Nephron (organoid): Measurements from ENCODE around the gene GLYATL2.

Experiments used
- H3K27ac Mint-ChIP-seq, 3 experiments: 2 replicates each; pipeline ENCODE4 v1.8.0; 2020; ENCODE audit warnings: mixed read lengths in 3 of 3, mild to moderate bottlenecking in 2 of 3, moderate library complexity in 1 of 3
- H3K27me3 Mint-ChIP-seq: 2 replicates; pipeline ENCODE4 v1.8.0; 2021; ENCODE audit warnings: low read depth, mild to moderate bottlenecking, moderate library complexity, mixed read lengths
- H3K36me3 Mint-ChIP-seq: 2 replicates; pipeline ENCODE4 v1.8.0; 2020; ENCODE audit warnings: low read depth, mixed read lengths
- H3K4me1 Mint-ChIP-seq: 2 replicates; pipeline ENCODE4 v1.8.0; 2020; ENCODE audit warnings: mixed read lengths
- H3K4me3 Mint-ChIP-seq, 3 experiments: 2 replicates each; pipeline ENCODE4 v1.8.0; 2020; ENCODE audit warnings: mild to moderate bottlenecking in 3 of 3, mixed read lengths in 3 of 3, moderate library complexity in 2 of 3
- H3K9me3 Mint-ChIP-seq: 2 replicates; pipeline ENCODE4 v1.8.0; 2020; ENCODE audit warnings: mixed read lengths
- TF ChIP-seq, protein P1 (sequence below), 3 experiments: fragments of 200-600 bp; sonication (generic); IDR thresholded peaks; one replicate each; pipeline ENCODE4 v1.5.0; 2021; ENCODE audit warnings: antibody characterized with exemption in 3 of 3; ENCODE audit not compliant: unreplicated experiment in 3 of 3

GLYATL2 gene

GRCh38 chr11:58867556-58867955, 23.1 kb upstream of the GLYATL2 start:
- Mint-ChIP-seq H3K27me3 (no peaks in the 10 kb centered on the region), H3K27ac (no peak overlapping the region), H3K36me3 (no peaks in the 10 kb centered on the region), H3K4me3 (no peak overlapping the region), H3K9me3 (peaks cover 28% of the 10 kb centered on the region), H3K4me1 (no peaks in the 10 kb centered on the region)
- TF ChIP-seq, protein P1, sequence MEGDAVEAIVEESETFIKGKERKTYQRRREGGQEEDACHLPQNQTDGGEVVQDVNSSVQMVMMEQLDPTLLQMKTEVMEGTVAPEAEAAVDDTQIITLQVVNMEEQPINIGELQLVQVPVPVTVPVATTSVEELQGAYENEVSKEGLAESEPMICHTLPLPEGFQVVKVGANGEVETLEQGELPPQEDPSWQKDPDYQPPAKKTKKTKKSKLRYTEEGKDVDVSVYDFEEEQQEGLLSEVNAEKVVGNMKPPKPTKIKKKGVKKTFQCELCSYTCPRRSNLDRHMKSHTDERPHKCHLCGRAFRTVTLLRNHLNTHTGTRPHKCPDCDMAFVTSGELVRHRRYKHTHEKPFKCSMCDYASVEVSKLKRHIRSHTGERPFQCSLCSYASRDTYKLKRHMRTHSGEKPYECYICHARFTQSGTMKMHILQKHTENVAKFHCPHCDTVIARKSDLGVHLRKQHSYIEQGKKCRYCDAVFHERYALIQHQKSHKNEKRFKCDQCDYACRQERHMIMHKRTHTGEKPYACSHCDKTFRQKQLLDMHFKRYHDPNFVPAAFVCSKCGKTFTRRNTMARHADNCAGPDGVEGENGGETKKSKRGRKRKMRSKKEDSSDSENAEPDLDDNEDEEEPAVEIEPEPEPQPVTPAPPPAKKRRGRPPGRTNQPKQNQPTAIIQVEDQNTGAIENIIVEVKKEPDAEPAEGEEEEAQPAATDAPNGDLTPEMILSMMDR (IDR thresholded peaks at IDR 0.05; ENCODE audit: unreplicated experiment in 3 of 3), result no peak

GRCh38 chr11:58866788-58867187, 22.3 kb upstream of the GLYATL2 start:
- H3K27me3 Mint-ChIP-seq, result no peaks in the 10 kb centered on the region
- TF ChIP-seq, protein P1 (IDR thresholded peaks at IDR 0.05; ENCODE audit: unreplicated experiment in 3 of 3), result no peak
- no peak overlapping the region for H3K4me3 Mint-ChIP-seq
- H3K4me1 Mint-ChIP-seq, result no peaks in the 10 kb centered on the region
- H3K36me3 Mint-ChIP-seq, result no peaks in the 10 kb centered on the region
- H3K9me3 Mint-ChIP-seq, result peaks cover 36% of the 10 kb centered on the region
- H3K27ac Mint-ChIP-seq, result no peak overlapping the region

GRCh38 chr11:58864335-58864734, 19.8 kb upstream of the GLYATL2 start:
- no peaks in the 10 kb centered on the region for H3K4me1 Mint-ChIP-seq
- TF ChIP-seq, protein P1 (IDR thresholded peaks at IDR 0.05; ENCODE audit: unreplicated experiment in 3 of 3), result no peak
- no peaks in the 10 kb centered on the region for H3K36me3 Mint-ChIP-seq
- peaks cover 32% of the 10 kb centered on the region for H3K9me3 Mint-ChIP-seq
- H3K4me3 Mint-ChIP-seq, result no peak overlapping the region
- H3K27ac Mint-ChIP-seq, result no peak overlapping the region
- H3K27me3 Mint-ChIP-seq, result no peaks in the 10 kb centered on the region

GRCh38 chr11:58863697-58864096, 19.2 kb upstream of the GLYATL2 start:
- Mint-ChIP-seq H3K36me3 (no peaks in the 10 kb centered on the region), H3K4me3 (no peak overlapping the region), H3K4me1 (no peaks in the 10 kb centered on the region), H3K9me3 (peaks cover 37% of the 10 kb centered on the region), H3K27ac (no peak overlapping the region), H3K27me3 (no peaks in the 10 kb centered on the region)
- TF ChIP-seq, protein P1 (IDR thresholded peaks at IDR 0.05; ENCODE audit: unreplicated experiment in 3 of 3), result no peak

GRCh38 chr11:58861533-58861932, 17.0 kb upstream of the GLYATL2 start:
- TF ChIP-seq, protein P1 (IDR thresholded peaks at IDR 0.05; ENCODE audit: unreplicated experiment in 3 of 3), result no peak
- no peak overlapping the region for H3K4me3 Mint-ChIP-seq
- no peaks in the 10 kb centered on the region for H3K27me3 Mint-ChIP-seq
- no peaks in the 10 kb centered on the region for H3K36me3 Mint-ChIP-seq
- no peak overlapping the region for H3K27ac Mint-ChIP-seq
- no peaks in the 10 kb centered on the region for H3K4me1 Mint-ChIP-seq
- peaks cover 39% of the 10 kb centered on the region for H3K9me3 Mint-ChIP-seq

- H3K27me3 Mint-ChIP-seq, result no peaks in the 10 kb centered on the region
- TF ChIP-seq, protein P1 (IDR thresholded peaks at IDR 0.05; ENCODE audit: unreplicated experiment in 3 of 3), result no peak
Observed at GRCh38 chr11:58856806-58857205, 12.3 kb upstream of the GLYATL2 start.

More at GRCh38 chr11:58856806-58857205, 12.3 kb upstream of the GLYATL2 start:
- H3K4me1 Mint-ChIP-seq, result no peaks in the 10 kb centered on the region
- no peak overlapping the region for H3K4me3 Mint-ChIP-seq
- no peaks in the 10 kb centered on the region for H3K36me3 Mint-ChIP-seq
- peaks cover 15% of the 10 kb centered on the region for H3K9me3 Mint-ChIP-seq
- H3K27ac Mint-ChIP-seq, result no peak overlapping the region
